ENCODE results near the gene TRPT1.
A peak's percentile ranks its signal among the peaks of the same experiment; 100 is the strongest.

The TRPT1 gene

DNA sequence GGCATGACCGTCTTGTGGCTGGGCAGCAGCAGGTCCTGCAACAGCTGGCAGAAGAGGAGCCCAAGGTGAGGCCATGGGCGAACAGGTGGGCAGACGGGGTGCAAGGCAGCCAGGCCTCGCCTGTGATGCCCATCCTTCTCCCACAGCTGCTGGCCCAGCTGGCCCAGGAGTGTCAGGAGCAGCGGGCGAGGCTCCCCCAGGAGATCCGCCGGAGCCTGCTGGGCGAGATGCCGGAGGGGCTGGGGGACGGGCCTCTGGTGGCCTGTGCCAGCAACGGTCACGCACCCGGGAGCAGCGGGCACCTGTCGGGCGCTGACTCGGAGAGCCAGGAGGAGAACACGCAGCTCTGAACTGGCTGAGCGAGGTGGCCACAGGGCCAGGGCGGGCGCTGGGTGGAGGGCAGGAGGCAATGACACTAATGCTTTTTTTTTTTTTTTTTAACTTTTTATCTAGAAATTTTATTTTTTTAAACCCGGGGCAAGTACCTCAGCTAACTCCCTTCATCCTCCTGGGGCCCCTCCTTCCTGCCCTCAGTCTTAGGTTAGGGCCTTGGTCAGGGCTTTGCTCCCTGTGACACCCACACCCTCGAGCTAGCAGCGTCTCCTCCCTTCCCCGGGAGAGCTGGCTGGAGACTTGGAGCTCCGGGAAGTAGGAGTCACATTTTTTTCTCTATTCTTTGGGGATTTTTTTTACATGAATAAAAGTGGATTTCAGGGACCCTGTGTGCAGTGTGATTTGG is 41.4 kb upstream of the TRPT1 start:
- no peak overlapping the region for H3K4me3 ChIP-seq (ENCODE audit: low read depth, low read length)
- no peak for DNase-seq (ENCODE audit: low read depth)
- TF ChIP-seq, protein P1, sequence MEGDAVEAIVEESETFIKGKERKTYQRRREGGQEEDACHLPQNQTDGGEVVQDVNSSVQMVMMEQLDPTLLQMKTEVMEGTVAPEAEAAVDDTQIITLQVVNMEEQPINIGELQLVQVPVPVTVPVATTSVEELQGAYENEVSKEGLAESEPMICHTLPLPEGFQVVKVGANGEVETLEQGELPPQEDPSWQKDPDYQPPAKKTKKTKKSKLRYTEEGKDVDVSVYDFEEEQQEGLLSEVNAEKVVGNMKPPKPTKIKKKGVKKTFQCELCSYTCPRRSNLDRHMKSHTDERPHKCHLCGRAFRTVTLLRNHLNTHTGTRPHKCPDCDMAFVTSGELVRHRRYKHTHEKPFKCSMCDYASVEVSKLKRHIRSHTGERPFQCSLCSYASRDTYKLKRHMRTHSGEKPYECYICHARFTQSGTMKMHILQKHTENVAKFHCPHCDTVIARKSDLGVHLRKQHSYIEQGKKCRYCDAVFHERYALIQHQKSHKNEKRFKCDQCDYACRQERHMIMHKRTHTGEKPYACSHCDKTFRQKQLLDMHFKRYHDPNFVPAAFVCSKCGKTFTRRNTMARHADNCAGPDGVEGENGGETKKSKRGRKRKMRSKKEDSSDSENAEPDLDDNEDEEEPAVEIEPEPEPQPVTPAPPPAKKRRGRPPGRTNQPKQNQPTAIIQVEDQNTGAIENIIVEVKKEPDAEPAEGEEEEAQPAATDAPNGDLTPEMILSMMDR (conservative IDR thresholded peaks at IDR 0.05; ENCODE audit: low read depth, low read length) = no peak

DNA sequence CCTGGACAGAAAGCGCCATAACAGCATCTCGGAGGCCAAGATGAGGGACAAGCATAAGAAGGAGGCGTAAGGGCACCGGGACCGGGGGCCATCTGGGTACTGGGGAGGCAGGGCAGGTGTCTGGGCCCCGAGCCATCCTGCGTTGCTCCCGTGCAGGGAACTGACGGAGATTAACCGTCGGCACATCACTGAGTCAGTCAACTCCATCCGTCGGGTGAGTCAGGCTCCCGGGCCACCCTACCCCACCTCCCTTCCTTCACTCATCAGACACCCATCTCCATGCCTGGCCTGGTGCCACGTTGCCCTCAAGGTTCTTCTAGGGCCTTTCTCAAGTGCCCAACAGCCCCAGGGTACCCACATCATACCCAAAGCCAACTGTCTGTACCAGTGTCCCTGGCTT is 40.4 kb upstream of the TRPT1 start:
- TF ChIP-seq, protein P1 (conservative IDR thresholded peaks at IDR 0.05; ENCODE audit: low read depth, low read length) = no peak
- no peak overlapping the region for H3K4me3 ChIP-seq (ENCODE audit: low read depth, low read length)
- DNase-seq (ENCODE audit: low read depth) = no peak

DNA sequence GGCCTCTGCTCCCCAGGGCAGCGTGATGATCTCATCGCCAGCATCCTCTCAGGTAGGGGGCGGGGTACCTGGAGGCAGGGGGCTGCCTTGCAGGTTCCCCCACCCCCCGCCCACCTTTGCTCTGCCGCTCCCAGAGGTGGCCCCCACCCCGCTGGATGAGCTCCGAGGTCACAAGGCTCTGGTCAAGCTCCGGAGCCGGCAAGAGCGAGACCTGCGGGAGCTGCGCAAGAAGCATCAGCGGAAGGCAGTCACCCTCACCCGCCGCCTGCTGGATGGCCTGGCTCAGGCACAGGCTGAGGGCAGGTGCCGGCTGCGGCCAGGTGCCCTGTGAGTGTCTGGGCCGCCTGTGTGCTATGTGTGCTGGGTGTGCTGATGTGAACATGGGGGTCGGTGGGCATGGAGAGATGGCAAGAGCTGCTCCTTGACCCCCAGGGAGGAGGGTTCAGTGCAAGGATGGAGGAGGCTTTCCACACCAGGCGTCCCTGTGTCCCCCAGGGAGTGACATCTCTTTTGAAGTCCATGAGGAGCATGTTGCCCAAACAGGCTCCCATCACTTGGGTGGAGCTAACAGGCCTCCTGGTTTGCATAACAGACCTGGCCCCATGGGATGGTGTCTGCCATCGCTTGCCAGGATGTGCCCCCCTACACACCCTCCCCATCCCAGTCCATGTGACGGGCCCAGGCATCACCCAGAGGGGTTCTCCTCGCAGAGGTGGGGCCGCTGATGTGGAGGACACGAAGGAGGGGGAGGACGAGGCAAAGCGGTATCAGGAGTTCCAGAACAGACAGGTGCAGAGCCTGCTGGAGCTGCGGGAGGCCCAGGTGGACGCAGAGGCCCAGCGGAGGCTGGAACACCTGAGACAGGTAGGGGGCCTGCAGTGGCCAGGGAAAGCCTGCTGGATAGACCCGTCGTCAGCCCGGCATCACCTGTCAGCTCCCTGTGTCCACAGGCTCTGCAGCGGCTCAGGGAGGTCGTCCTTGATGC is 39.5 kb upstream of the TRPT1 start:
- H3K4me3 ChIP-seq (ENCODE audit: low read depth, low read length) = no peak overlapping the region
- TF ChIP-seq, protein P1 (conservative IDR thresholded peaks at IDR 0.05; ENCODE audit: low read depth, low read length) = no peak
- DNase-seq (ENCODE audit: low read depth) = no peak

DNA sequence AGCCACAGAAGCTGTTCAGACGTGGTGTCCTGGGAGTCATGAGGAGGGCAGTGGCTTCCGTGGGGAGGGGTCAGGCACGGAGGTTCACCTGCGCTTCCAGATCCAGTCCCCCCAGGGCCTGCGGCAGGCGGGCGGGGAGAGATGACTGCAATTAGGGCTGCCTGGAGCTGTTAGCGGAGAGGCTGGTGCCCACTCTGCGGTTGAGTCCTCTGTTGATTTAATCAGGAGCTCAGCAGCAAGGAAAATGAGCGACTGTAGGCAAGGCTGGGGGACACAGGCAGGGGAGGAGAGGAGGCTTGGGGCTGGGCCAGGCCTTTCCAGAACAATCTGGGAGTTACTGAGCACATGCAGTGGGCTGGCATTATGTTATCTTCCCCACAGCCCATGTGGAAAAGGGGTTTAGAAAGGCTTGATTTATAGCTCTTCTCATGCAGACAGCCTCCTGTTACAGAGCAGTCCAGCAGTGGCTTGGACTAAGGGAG is 38.4 kb upstream of the TRPT1 start:
- TF ChIP-seq, protein P1 (conservative IDR thresholded peaks at IDR 0.05; ENCODE audit: low read depth, low read length) = no peak
- no peak for DNase-seq (ENCODE audit: low read depth)
- H3K4me3 ChIP-seq (ENCODE audit: low read depth, low read length) = no peak overlapping the region

DNA sequence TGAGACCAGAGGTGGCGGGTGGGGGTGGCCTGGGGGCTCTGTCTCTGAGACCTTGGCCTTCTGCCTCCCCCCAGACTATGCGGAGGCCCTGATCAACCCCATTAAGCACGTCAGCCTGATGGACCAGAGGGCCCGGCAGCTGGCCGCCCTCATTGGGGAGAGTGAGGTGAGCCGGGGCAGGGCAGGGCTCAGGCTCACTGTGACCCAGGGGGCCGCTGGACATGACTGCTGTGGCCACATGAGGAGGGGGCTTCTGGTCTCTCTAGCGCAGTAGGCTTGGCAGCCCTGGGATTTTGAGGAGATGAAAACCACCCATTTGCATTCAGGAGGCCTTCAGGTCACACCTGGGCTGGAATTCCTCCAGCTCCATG is 37.9 kb upstream of the TRPT1 start:
- H3K4me3 ChIP-seq (ENCODE audit: low read depth, low read length) = no peak overlapping the region
- no peak for DNase-seq (ENCODE audit: low read depth)
- TF ChIP-seq, protein P1 (conservative IDR thresholded peaks at IDR 0.05; ENCODE audit: low read depth, low read length) = no peak

DNA sequence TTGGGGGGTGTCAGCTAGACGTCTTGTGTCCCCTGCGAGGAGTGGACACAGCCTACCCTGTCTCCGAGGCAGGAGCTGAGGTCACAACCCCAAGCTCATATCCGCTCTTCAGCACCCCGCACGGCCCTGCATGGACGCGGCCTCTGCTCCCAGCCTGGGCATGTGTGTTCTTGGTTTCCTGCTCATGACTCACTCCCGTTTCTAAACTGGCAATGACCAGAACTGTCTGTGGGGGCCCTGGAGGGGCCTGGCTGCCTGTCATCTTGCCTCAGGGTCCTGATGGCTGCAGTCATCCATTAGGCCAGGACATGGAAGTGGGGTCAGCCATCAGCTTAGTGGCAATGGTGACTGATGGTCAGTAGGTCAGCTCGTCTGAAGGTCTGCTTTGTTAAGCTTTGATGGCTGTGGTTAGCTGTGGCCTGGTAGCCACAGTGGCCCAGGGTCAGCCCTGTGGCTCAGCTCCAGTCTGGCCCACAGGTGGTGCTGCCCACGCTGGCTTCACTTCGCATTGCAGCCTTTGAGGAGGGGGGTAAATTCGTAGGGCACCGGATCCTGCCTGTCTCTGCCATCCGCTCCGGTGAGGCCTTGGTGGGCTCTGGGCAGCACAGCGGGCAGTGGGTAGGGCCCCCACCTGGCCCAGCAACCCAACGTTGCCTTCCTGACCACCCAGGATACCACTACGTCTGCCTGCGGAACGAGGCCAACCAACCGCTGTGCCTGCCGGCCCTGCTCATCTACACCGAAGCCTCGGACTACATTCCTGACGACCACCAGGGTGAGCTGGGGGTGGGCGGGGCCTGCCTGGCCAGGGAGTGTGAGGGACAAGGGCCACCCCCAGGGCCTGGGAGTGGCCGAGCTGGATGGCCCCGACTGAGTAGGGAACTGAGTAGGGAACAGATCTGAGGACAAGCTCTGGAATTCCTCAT is 37.3 kb upstream of the TRPT1 start:
- no peak overlapping the region for H3K4me3 ChIP-seq (ENCODE audit: low read depth, low read length)
- DNase-seq (ENCODE audit: low read depth) = peak; percentile 82
- TF ChIP-seq, protein P1 (conservative IDR thresholded peaks at IDR 0.05; ENCODE audit: low read depth, low read length) = no peak
